ENCODE results near the gene CDK19.
"Not testable (repeated sequence)": the region's sequence is repeated elsewhere in the genome, so short reads cannot be mapped to it uniquely, and the experiment has no call there.

- not testable (repeated sequence) for TF ChIP-seq PPARA (CRISPR knock-in tag; IDR thresholded peaks at IDR 0.05; ENCODE audit: borderline replicate concordance); OSR1 (CRISPR knock-in tag; IDR thresholded peaks at IDR 0.05); CSDC2 (CRISPR knock-in tag; IDR thresholded peaks at IDR 0.05); TSHZ2 (CRISPR knock-in tag; IDR thresholded peaks at IDR 0.05); ZFP3 (CRISPR knock-in tag; IDR thresholded peaks at IDR 0.05); ZNF565 (CRISPR knock-in tag; conservative IDR thresholded peaks at IDR 0.05; ENCODE audit: low read depth); ESRRG (CRISPR knock-in tag; IDR thresholded peaks at IDR 0.05); RARB (CRISPR knock-in tag; IDR thresholded peaks at IDR 0.05); ZNF8 (CRISPR knock-in tag; IDR thresholded peaks at IDR 0.05); ISL1 (CRISPR knock-in tag; IDR thresholded peaks at IDR 0.05)
- TF ChIP-seq, protein P1, sequence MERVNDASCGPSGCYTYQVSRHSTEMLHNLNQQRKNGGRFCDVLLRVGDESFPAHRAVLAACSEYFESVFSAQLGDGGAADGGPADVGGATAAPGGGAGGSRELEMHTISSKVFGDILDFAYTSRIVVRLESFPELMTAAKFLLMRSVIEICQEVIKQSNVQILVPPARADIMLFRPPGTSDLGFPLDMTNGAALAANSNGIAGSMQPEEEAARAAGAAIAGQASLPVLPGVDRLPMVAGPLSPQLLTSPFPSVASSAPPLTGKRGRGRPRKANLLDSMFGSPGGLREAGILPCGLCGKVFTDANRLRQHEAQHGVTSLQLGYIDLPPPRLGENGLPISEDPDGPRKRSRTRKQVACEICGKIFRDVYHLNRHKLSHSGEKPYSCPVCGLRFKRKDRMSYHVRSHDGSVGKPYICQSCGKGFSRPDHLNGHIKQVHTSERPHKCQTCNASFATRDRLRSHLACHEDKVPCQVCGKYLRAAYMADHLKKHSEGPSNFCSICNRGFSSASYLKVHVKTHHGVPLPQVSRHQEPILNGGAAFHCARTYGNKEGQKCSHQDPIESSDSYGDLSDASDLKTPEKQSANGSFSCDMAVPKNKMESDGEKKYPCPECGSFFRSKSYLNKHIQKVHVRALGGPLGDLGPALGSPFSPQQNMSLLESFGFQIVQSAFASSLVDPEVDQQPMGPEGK (CRISPR knock-in tag; IDR thresholded peaks at IDR 0.05; ENCODE audit: borderline replicate concordance): not testable (repeated sequence)
- TF ChIP-seq, protein P2, sequence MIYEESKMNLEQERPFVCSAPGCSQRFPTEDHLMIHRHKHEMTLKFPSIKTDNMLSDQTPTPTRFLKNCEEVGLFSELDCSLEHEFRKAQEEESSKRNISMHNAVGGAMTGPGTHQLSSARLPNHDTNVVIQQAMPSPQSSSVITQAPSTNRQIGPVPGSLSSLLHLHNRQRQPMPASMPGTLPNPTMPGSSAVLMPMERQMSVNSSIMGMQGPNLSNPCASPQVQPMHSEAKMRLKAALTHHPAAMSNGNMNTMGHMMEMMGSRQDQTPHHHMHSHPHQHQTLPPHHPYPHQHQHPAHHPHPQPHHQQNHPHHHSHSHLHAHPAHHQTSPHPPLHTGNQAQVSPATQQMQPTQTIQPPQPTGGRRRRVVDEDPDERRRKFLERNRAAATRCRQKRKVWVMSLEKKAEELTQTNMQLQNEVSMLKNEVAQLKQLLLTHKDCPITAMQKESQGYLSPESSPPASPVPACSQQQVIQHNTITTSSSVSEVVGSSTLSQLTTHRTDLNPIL (CRISPR knock-in tag; IDR thresholded peaks at IDR 0.05; ENCODE audit: low read depth): not testable (repeated sequence)
Measured at GRCh38 chr6:110760098-110760497, 55.2 kb downstream of the CDK19 start.
